ENCODE data around the gene EDN2. TPM values are rescaled to one million over a fixed set of nuclear protein-coding genes. Genes with fewer than 3 reads are reported as not detected.

EDN2 gene
- total RNA-seq, 1 donor from 2014 or later, result not detected

DNA sequence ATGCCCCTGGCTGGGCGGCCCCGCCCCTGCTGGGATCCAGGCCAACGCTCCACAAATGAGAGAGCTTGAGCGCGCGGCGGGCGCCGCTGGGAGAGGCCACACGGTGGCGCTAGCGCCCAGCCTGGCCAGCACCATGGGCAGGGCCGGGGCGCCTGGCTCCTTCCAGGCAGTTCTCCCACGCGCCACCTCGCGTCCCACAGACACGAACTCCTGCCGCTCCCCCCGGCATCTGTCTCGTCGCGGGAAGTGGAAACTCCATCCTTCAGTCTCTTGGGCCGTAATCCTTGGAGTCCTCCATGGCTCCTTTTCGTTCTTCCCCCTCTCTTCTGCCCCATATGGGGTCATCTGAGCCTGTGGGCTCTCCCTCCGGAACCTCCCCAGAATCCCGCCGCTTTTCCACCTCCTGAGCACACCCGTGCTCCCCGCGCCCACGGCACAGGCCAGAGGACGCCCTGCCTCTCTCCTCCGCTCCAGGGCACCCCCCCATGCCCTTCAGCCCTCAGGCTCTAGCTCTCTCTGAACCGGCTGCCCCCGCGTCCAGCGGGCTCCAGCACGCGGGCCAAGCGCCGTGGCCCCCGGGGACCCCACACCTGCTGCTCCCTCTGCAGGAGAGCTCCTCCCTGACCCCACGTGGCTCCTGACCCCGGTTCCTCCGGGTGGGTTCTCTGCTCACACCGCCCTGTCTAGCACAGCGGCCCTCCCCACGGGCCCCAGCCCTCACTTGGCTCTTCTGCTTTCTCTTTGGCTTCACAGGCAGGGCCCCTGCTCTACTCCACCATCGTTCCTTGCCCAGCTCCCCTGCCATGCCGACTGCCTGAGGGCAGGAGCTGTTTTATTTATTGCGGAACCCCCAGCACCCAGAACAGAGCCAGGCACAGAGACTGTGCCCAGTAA lies 31.9 kb upstream of the EDN2 start:
- peak; percentile 91 for ATAC-seq (ENCODE audit: low read depth)
- ChIA-PET CTCF (interaction anchor here (0.5 to 6.7 kb wide), 15 partner anchors 8 to 972 kb away, joined by 3 to 54 read pairs (median 3); no protein-coding TSS in a partner anchor), POLR2A (no interaction called here)
- H3K36me3 Mint-ChIP-seq (ENCODE audit: low read depth), result peaks cover 15% of the 10 kb centered on the region
- TF ChIP-seq, protein P1, sequence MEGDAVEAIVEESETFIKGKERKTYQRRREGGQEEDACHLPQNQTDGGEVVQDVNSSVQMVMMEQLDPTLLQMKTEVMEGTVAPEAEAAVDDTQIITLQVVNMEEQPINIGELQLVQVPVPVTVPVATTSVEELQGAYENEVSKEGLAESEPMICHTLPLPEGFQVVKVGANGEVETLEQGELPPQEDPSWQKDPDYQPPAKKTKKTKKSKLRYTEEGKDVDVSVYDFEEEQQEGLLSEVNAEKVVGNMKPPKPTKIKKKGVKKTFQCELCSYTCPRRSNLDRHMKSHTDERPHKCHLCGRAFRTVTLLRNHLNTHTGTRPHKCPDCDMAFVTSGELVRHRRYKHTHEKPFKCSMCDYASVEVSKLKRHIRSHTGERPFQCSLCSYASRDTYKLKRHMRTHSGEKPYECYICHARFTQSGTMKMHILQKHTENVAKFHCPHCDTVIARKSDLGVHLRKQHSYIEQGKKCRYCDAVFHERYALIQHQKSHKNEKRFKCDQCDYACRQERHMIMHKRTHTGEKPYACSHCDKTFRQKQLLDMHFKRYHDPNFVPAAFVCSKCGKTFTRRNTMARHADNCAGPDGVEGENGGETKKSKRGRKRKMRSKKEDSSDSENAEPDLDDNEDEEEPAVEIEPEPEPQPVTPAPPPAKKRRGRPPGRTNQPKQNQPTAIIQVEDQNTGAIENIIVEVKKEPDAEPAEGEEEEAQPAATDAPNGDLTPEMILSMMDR (IDR thresholded peaks at IDR 0.05), result peak; percentile 87
- intact Hi-C loops (cut with micrococcal nuclease), result loop anchor here (1.0 to 5.0 kb wide), 6 partner anchors 21 to 657 kb away; no protein-coding TSS in a partner anchor
- DNase-seq, result peak; percentile 74
- peak overlapping the region; percentile 4 for H3K27ac Mint-ChIP-seq
- peaks cover 38% of the 10 kb centered on the region for H3K4me1 Mint-ChIP-seq
- H3K4me3 Mint-ChIP-seq, result peak overlapping the region; percentile 82
- no peaks in the 10 kb centered on the region for H3K27me3 Mint-ChIP-seq
- no peaks in the 10 kb centered on the region for H3K9me3 Mint-ChIP-seq

DNA sequence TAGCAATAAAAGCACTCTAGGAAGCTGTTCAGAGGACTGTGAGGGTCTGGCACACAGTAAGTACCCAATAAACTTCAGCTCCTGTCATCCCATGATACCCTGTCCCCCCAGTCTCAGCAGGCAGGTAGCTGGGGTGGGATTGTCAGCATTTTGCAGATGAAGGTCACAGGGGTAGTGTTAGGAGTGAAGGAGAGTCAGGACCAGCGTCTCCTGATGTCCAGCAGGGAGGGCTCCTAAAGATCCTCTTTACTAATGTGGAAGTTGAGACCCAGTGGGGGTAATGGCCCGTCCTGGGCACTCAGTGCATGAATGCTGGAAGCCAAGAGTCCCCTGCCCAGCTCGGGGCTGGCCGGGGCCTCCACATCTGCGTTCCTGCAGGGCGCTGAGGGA lies 31.3 kb upstream of the EDN2 start:
- Mint-ChIP-seq H3K4me3 (no peak overlapping the region), H3K27me3 (no peaks in the 10 kb centered on the region), H3K9me3 (no peaks in the 10 kb centered on the region), H3K4me1 (peaks cover 38% of the 10 kb centered on the region), H3K36me3 (ENCODE audit: low read depth) (peaks cover 20% of the 10 kb centered on the region), H3K27ac (no peak overlapping the region)
- ChIA-PET POLR2A (no interaction called here), CTCF (interaction anchor here (0.5 to 6.7 kb wide), 13 partner anchors 7 to 972 kb away, joined by 3 to 54 read pairs (median 4); no protein-coding TSS in a partner anchor)
- DNase-seq, result no peak
- TF ChIP-seq, protein P1 (IDR thresholded peaks at IDR 0.05), result no peak
- no peak for ATAC-seq (ENCODE audit: low read depth)
- intact Hi-C loops (cut with micrococcal nuclease), result loop anchor here (1.0 to 5.0 kb wide), 6 partner anchors 22 to 658 kb away; no protein-coding TSS in a partner anchor

DNA sequence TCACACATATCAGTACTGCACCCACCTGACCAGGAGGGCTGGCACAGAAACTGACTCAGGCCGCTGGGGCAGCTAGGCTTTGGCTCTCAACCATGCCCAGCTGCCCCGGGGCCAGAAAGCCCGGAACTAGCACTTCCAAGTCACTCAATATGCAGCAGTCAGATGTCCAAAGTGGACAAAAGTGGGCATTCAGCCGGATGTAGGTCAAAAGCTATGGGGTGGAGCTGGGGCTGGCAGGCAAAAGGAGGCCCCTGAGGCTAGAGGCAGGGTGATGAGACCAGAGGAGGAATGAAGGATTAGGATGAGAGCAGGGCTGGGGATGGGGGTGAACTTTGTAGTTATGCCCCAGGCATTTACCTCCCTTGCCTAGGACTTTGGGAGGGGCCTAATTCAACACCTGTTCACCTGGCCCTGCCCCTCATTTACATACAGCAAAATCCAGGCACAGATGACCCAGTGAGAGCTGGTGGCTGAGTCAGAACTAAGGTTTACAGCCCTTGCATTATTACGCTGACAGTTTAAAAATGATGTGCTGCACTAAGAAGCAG lies 30.7 kb upstream of the EDN2 start:
- Mint-ChIP-seq H3K27me3 (no peaks in the 10 kb centered on the region), H3K4me3 (no peak overlapping the region), H3K9me3 (no peaks in the 10 kb centered on the region), H3K36me3 (ENCODE audit: low read depth) (peaks cover 22% of the 10 kb centered on the region), H3K4me1 (peaks cover 38% of the 10 kb centered on the region), H3K27ac (no peak overlapping the region)
- intact Hi-C loops (cut with micrococcal nuclease), result loop anchor here (5.0 kb wide), 2 partner anchors 297 to 377 kb away; no protein-coding TSS in a partner anchor
- no peak for DNase-seq
- ChIA-PET CTCF (interaction anchor here (1.0 to 6.7 kb wide), 8 partner anchors 8 to 658 kb away, joined by 3 to 54 read pairs (median 4); no protein-coding TSS in a partner anchor), POLR2A (no interaction called here)
- ATAC-seq (ENCODE audit: low read depth), result no peak
- TF ChIP-seq, protein P1 (IDR thresholded peaks at IDR 0.05), result no peak

DNA sequence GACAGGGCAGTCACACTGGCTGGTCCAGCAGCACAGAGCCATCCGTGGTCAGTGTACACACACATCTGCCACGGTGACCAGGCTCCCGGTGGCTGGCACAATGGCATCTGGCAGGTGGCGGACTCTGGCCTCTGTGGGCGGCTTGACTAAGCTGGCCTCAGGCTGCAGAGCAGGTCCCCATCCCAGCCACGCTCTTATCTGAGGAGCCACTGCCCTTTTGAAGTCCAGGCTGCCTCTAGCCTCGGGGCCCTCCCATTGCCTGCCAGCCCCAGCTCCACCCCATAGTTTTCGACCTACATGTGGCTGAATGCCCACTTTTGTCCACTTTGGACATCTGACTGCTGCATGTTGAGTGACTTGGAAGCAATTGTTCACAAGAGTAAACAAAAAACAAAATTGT lies 29.9 kb upstream of the EDN2 start:
- peaks cover 32% of the 10 kb centered on the region for H3K4me1 Mint-ChIP-seq
- TF ChIP-seq, protein P1 (IDR thresholded peaks at IDR 0.05), result no peak
- ATAC-seq (ENCODE audit: low read depth) (no peak), DNase-seq (no peak)
- no peaks in the 10 kb centered on the region for H3K9me3 Mint-ChIP-seq
- intact Hi-C loops (cut with micrococcal nuclease), result no loop called here
- H3K4me3 Mint-ChIP-seq, result no peak overlapping the region
- peaks cover 26% of the 10 kb centered on the region for H3K36me3 Mint-ChIP-seq (ENCODE audit: low read depth)
- no peaks in the 10 kb centered on the region for H3K27me3 Mint-ChIP-seq
- ChIA-PET CTCF (interaction anchor here (1.5 to 6.7 kb wide), 3 partner anchors 9 to 659 kb away, joined by 3 to 54 read pairs (median 4); no protein-coding TSS in a partner anchor), POLR2A (no interaction called here)
- no peak overlapping the region for H3K27ac Mint-ChIP-seq

DNA sequence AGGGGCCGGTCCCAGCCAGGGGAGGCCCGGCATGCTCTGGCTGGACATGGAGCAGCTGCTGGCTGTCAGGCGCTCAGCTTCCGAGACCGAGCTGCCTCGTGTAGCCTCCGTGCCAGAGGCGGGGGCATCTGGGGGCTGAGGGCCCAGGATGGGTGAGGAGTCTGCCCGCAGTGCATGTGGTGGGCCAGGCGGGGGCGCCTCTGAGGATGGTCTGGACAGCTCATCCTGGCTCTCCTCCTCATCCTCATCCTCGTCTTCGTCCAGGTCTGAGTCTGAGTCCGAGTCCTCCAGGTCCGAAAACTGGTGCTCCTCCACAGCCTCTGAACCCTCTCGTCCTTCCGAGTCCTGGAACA lies 28.9 kb upstream of the EDN2 start:
- Mint-ChIP-seq H3K4me3 (no peak overlapping the region), H3K36me3 (ENCODE audit: low read depth) (peaks cover 26% of the 10 kb centered on the region), H3K9me3 (no peaks in the 10 kb centered on the region), H3K27me3 (no peaks in the 10 kb centered on the region), H3K4me1 (peaks cover 24% of the 10 kb centered on the region), H3K27ac (no peak overlapping the region)
- TF ChIP-seq, protein P1 (IDR thresholded peaks at IDR 0.05), result no peak
- ATAC-seq (ENCODE audit: low read depth) (no peak), DNase-seq (no peak)
- ChIA-PET POLR2A (no interaction called here), CTCF (interaction anchor here (6.7 kb wide), 1 partner anchor 660 kb away, joined by 54 read pairs; no protein-coding TSS in a partner anchor)
- intact Hi-C loops (cut with micrococcal nuclease), result no loop called here
